ENCODE measurements around the gene B4GALT1. TPM values are rescaled to one million over a fixed set of nuclear protein-coding genes. Genes with fewer than 3 reads are reported as not detected.

Gene B4GALT1
- total RNA-seq, 1 donor from 2014 or later: 36.5 TPM

Other genes starting within 250 kb of the B4GALT1 start
- 32.7 and 34.8 TPM in 2 replicates for gene APTX, start 165.7 kb downstream of the B4GALT1 start, total RNA-seq
- 123 and 142 TPM in 2 replicates for gene DNAJA1, start 142.1 kb downstream of the B4GALT1 start, total RNA-seq
- 19.6 and 20.3 TPM in 2 replicates for gene SMU1, start 90.7 kb downstream of the B4GALT1 start, total RNA-seq
- gene SPINK4, start 72.8 kb upstream of the B4GALT1 start, total RNA-seq: not detected in 2 replicates
- 74.6 and 78.7 TPM in 2 replicates for gene BAG1, start 97.4 kb upstream of the B4GALT1 start, total RNA-seq
- gene CHMP5, start 97.7 kb upstream of the B4GALT1 start, total RNA-seq: 94.4 and 97.4 TPM in 2 replicates
- gene NFX1, start 123.2 kb upstream of the B4GALT1 start, total RNA-seq: 29.8 and 37.0 TPM in 2 replicates
- gene AQP7, start 235.2 kb upstream of the B4GALT1 start, total RNA-seq: 0.10 and 0.48 TPM in 2 replicates